ENCODE measurements around the gene MYO10.
"Not testable (repeated sequence)": the region's sequence is repeated elsewhere in the genome, so short reads cannot be mapped to it uniquely, and the experiment has no call there.

Gene MYO10

DNA sequence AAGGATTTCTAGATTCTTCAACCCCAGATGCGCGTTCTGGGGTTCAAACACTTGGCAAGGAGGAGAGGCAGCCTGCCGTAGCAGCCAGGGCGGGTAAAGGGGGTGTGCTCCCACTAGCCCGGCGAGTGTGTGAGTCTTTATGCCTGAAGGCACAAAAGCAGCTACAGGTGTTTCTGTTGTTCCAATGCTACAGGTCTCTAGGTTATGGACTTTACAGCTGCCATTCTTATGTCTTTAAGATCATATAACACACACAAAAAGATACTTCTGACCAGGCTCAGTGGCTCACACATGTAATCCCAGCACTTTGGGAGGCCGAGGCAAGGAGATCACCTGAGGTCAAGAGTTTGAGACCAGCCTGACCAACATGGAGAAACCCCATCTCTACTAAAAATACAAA lies 185.6 kb downstream of the MYO10 start:
- DNase-seq = no peak

DNA sequence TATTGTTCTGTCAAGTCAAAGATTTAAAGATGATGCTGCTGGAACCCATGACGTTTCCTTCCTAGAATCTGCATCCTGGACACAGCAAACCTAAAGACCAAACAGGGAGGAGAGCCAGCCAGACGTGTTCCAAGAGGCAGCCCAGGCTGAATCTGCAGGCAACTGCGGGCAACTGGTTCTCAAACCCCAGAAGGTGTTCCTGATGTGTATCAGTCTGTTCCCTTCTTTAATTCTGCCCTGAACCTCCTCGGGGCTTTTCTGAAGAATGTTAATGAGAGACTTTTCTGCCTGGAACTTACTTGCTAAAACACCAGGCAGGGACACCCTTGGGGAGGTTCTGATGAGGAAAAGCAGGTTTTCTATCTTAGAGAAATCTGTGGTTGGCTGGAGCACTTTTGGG lies 186.5 kb downstream of the MYO10 start:
- DNase-seq = no peak

DNA sequence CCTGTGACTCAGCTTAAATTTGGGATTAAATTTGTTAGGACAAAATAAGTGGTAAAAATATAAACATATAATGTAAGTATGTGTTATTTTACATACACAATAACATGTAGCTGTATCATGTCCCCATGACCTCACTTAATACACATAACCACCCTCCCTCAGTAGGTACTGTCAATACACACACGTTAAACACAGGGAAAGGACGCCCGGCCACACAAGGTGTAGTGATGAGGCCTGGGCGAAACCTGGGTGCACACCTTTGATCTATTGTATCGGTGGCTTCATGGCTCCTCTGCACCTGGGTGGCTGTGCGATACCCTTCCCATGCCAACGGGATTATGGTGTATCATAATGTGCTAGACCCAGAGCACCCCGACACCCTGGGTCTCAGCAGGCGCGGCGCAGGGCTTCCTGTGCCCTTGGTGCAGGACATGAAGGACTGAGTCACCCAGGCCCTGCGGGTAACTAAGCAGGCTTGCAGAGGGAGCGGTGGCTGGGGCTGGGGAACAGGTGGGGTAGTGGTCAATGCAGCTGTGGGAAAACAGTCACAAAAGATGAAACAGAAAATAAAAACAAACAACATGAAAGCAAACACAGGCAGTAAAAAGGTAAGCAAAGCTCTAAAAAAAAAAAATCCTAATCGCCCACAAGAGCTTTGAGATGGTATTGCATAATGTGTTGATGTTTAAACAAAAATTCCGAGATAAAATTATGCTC lies 191.8 kb downstream of the MYO10 start:
- DNase-seq = no peak

DNA sequence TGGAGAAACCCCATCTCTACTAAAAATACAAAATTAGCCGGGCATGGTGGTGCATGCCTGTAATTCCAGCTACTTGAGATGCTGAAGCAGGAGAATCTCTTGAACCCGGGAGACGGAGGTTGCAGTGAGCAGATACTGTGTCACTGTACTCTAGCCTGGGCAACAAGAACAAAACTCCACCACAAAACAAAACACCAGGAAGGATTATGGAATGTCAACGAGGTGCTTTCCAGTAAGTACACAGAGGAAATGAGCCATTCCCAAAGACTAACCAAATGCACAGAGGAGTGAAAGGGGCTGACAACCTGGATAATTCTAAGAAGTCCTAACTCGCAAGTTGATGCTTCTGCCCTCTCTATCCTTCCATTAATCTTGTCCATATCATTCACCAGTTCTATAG lies 193.2 kb downstream of the MYO10 start:
- DNase-seq = no peak

DNA sequence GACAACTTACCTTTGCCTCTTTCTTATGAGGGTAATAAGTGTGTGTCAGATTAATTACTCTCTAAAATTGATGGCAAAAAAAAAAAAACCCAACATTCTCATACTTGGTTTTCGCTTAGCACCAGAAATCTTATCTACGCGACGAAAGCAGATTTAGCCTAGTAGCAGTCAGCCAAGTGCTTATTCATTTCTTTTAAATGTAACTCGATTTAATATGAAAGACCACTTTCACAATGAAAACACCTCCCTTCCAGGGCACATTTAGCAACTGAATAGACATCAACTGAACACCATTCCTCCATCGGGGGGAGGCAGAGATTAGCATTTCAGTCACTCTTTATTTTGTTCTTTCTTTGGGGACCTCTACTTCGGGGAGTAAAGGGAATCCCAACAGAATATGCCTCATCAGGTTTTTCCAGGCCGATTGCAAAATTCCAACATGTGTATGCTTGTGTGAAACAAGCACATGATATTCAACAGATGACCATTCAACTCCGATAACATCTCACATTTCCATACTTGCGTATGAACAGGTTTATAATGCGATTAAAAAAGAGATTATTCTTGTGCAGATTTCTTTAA lies 195.2 kb downstream of the MYO10 start:
- DNase-seq = peak in 3 of 58 donors; percentile 3 to 40 (median 30)

DNA sequence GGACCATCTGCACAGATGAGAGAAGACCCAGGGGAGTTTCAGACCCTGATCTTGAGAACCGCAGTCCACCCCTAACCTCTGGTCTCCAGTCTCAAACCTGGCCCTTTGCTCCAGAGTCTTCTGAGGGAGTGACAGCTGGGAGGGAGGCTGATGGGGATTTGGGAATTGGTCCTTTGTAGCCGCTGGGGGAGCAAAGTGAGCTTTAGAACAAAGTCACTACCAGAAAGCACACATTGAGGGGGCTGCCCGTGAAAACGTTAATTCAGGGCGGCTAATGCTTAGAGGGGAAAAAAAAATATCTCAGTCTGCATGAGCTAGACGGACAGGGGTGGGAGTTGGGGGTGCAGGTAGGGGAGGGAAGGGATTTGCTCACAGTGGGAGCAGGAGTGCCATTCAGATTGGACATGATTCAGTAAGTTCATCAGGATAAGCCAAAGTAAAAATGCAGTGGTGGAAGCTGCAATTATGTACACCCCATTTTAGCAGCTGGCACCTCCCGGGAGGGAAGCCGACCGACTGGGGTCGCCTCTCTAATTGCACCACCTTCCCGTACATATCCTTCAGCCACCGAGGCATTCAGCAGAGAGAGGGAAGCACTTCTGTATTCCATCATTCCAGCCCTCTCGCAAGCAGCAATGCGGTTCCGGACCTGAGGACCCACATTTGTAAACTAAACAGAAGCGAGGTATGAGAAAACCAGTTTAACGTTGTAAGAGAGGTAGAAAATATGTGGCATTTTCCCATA lies 195.8 kb downstream of the MYO10 start:
- peak in 4 of 58 donors; percentile 7 to 16 (median 12) for DNase-seq

DNA sequence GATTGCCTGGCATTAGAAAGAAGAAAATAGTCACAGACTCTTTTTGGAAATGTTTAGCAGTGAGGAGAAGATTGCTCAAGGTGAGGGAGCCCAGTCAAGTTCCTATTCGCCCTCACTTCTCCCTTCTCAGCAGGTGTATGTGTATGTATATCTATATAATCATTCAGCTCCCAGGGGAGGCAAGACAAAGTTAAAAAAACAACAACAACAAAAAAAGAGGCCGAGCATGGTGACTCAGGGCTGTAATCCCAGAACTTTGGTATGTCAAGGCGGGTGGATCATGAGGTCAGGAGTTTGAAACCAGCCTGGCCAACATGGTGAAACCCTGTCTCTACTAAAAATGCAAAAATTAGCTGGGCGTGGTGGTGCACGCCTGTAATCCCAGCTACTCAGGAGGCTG lies 197.7 kb downstream of the MYO10 start:
- not testable (repeated sequence) for DNase-seq

DNA sequence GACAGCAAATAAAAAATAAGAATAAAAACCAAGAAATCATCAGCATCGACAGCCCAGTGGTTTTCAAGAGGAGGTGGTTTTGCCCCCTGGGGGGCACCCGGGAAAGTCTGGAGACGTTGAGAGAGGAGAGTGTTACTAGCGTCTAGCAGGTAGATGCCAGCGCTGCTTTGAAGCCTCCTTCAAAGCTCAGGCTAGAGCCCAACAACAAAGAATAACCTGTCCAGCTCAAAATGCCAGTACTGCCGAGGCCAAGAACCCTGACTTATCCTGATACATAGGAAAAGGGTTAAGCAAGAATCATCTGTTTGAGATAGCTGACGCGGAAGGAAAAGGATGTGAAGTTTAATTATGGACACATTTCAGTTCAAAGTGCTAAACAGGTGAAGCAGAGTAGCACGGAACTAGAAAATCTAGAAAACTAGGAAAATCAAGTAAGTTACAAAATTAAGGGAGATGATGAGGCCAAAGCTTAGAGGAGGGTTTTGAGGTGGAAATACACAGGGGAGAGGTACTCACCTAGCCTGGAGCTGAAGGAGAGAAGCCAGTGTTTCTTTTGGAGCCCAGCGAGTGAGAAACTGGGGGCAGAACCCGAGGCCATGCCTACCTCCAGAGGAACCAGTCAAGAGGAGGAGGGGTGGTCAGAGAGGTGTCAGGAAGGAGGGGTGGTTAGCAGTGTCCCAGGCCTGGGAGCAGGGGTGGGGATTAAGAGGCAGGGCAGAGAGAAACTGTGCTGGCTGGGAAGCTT lies 198.3 kb downstream of the MYO10 start:
- DNase-seq = peak in 20 of 58 donors; percentile 11 to 51 (median 26)

DNA sequence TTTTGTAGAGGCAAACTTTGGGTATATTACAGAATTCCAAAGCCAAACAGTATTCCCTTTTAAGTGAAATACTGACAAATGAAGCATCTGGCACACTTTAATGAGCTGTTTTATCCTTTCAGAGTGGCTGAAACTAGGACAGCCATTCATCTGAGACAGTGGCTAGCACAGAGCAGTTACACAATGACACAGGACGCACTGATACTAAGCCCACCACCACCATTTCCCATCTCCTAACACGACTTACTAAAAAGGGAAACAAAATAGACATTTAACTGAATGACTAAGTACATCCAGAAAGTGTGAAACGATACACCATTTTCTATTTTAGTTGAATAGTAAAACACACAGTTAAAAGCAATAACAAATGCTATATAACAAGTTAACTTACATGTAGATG lies 198.9 kb downstream of the MYO10 start:
- DNase-seq = peak in 1 of 58 donors; percentile 24

DNA sequence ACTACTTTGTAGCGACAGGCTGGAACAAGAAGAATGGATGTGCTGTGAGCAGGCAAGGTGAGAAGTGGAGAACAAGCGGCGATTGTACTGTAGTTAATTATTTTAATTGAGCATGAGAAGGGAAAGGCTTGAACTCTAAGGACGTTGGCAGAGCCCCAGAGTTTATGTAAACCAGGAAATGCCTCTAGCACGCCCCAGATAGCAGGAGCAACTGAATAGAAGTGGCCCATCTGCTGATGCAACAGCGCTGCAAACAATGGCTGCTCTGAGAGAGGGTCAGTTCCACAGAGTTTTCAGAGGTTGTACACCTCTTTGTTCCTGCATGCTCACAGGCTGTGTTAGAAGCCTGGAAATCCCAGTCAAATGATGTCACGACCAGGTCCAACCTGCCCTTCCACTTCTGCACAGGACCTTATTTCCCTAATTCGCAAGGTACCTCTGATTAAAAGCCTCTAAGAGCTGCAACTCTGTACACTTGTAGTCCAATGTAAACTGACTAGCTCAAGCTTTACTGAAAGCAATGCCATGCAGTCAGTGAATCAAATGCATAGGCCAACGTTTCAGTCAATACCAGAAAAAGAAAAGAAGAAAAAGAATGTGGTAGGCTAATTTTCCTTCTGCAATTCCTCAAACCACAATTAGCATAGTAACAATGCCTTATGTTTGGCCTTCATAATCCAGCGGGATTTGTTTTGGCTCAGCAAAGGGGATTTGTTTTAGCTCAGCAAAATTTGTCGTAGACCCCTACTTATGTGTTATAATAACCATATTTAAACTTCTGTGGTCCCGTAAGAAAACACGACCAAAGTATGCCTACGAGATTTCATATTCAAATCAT lies 199.7 kb downstream of the MYO10 start:
- peak in 31 of 58 donors; percentile 9 to 63 (median 35) for DNase-seq

DNA sequence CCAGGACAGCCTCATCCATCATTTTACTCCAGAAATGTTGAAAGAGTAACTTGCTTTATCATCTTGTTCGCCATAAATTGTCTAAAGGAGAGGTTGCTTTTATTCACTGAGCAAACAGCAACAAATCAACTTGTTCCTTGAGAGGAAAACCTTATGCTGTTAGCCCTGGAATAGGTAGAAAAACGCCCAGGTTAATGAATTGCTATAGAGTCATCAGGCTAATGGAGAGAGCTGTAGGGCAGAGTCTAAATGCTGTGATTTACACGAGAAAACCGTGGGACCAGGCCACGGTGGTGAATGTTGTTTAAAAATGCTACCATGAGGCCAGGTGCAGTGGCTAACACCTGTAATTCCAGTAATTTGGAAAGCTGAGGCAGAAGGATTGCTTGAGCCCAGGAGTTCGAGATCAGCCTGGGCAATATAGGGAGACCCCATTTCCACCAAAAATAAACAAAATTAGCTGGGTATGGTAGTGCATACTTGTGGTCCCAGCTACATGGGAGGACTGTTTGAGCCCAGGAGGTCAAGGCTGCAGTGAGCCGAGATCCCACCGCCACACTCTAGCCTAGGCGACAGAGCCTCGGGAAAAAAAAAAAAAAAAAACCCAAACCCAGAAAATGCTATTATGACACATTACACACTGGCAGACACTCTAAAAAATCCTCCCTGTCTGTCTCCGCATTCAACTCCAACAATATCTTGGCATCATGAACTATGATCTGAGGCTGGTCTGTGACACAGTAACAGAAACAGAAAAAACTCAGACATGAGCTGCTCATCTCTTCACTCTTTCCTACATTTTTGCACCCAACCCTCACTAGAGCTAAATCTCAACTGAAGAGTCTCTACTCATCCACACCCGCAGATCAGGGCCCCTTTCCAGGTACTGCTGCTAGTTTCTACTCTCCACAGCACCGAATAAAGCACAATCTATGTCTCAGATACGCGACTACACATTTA lies 200.7 kb downstream of the MYO10 start:
- peak in 1 of 58 donors; percentile 10 for DNase-seq

DNA sequence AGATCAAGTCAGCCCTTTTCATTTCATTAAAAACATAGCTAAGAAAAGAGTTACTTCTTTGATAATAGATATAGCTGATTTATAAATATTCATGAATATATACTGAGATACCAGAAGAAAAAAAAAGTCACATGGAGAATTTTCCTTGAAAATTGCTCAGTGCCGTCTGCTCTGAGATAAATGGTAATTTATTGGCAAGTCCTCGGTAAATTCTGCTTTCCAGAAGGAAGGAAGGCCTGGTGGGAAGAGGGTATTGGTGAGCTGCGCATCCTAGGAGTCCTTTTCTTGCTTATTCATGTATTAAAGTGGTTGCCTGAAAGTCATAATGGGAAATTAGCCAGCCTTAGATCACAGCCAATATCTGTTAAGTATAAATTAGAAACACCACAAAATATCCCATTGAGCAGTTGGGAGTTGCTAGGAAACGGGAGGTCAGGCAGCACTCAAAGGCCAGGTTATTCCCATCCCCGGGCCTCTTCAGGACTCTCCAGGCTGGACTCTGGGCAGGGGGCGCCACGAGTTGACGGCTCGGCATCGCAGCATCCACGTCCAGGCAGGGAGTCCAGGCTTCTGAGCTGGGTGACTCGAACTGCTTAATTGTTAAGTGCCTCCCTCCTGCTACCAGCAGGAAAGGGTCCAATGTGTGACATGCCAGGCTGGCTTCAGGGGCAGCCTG lies 202.6 kb downstream of the MYO10 start:
- DNase-seq = peak in 45 of 58 donors; percentile 6 to 84 (median 55)

DNA sequence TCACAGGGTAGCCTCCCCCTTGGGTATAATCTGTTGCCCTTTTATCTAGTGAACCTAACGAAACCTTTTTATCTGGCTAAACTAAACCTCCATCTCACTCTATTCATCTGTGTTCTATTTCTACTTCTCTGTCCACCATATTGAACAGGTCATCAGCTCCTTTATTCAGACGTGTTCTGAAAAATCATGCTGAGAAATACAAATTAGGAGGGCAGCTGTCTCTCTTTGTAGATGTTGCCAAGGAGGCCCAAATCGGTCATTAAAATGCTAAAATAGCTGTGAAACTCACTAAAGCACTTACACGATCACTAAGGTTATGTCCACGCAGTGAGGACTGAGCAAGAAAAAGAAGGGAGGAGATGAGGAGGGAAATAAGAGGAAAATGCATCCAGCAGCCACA lies 203.7 kb downstream of the MYO10 start:
- no peak for DNase-seq

DNA sequence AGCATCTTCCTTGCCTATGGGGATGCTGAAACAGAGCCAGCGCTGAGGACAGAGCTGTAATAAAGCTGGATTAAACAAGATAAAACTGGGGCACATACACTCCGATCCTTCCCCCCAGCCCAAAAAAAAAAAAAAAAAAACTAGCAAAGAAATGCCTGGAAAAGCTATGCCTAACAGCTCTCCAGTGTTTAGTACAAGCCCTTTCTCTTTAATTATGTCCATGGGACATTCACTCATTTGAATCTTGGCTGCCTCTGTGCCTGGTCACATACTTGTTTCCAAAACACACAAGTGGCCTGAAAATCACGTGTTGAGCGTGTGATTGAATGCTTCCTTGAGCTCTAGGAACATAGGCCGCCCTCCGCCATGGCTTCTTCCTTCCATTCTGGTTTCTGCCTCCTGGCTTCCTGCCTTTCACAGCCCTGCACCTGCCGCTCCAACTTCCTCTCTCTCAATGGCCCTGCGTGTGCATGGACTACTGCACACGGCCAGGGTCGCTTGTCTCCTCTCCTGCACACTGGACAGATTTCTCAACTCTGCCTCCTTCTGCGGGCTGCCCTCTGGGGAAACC lies 208.2 kb downstream of the MYO10 start:
- peak in 38 of 58 donors; percentile 6 to 75 (median 36) for DNase-seq

DNA sequence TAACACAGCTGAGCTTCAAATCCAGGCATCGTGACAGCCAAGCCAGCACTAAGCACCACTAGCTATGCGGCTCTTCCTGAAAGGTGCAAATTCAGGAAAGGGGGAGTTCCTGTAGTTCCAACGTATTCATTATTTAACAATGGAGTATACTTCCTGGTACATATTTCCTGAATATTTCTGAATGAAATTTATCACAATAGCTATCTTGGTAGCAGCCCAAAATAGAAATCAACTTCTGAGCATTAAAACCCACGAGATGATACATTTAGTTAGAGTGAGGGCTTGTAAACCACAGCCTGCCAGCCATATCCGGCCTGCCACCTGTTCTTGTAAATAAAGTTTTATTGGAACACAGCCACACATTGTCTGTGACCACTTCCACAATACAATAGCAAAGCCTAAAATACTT lies 209.5 kb downstream of the MYO10 start:
- DNase-seq = no peak

DNA sequence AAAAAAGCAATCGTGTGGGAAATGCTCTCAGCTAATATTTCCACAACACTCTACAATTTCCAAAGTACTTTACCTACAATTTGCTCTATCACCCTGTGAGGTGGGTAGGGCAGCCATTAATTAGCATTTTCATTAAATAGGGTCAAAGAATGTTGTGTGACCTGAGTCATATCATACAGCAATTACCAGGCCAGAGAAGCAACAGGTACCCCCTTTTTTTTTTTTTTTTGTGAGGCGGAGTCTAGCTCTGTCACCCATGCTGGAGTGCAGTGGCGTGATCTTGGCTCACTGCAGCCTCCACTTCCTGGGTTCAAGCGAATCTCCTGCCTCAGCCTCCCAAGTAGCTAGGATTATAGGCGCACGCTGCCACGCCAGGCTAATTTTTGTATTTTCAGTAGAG lies 210.5 kb downstream of the MYO10 start:
- DNase-seq = no peak

DNA sequence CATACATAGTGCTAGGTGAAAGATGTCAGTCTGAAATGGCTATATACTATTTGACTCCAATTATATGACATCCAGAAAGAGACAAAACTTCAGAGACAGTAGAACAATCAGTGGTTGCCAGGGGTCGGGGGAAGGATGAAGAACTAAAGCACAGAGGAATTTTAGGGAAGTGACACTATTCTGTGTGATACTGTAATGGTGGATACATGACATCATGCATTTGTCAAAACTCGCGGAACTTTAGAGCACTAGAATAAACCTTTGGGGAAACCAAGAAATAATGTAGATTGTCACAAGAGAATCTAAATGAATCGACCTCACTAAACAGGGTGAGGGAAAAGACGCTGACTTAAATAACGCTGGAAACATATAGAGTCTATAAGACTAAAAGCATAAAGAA lies 212.3 kb downstream of the MYO10 start:
- no peak for DNase-seq

DNA sequence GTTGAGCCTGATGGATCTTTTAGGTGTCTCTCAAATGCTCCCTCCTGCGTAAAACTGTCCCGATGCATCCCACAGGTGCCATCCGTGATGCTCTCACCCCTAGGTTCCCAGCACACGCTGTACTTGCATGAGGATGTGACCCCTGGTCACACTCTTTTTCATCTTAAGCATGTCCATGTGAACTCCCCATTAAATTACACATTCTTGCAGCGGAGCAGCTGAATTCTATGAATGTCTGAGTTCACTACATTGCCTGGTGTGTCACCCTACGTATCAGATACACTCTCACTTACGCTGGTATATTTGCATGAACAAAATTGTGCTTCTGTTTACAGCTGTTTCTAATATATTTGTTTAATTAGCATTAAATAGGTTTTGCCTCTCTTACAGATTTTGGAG lies 214.0 kb downstream of the MYO10 start:
- no peak for DNase-seq

Measured in anterior cingulate cortex (tissue), 58 donors.